Measurements from ENCODE around the gene RPS28. TPM values are rescaled to one million over a fixed set of nuclear protein-coding genes. Genes with fewer than 3 reads are reported as not detected.

The RPS28 gene
- total and polyA plus RNA-seq, 5 donors = 621 to 1,230 (median 996) TPM

DNA sequence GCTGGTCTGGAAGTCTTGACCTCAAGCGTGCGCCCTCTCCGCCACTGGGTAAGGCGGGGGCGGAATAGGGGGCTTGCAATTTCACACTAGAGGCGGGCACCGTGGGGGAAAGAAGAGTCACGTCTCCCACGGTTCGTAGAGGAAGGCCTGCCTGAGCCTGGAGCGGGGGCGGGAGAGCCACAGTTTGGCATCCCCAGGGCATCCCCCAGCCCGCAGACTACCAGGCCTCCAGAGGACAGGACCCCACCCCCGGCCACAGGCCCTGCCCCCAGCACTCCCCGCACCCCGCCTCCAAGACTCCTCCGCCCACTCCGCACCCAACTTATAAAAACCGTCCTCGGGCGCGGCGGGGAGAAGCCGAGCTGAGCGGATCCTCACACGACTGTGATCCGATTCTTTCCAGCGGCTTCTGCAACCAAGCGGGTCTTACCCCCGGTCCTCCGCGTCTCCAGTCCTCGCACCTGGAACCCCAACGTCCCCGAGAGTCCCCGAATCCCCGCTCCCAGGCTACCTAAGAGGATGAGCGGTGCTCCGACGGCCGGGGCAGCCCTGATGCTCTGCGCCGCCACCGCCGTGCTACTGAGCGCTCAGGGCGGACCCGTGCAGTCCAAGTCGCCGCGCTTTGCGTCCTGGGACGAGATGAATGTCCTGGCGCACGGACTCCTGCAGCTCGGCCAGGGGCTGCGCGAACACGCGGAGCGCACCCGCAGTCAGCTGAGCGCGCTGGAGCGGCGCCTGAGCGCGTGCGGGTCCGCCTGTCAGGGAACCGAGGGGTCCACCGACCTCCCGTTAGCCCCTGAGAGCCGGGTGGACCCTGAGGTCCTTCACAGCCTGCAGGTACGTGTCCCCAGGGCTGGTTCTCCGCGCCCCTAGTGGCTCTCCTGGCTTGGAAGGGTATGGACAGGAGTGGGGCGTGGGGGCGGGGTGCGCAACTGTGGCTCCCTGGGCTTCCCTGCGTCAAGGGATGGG is 42.8 kb downstream of the RPS28 start, which contains the start of gene ANGPTL4:
ANGPTL4 (plus strand) TSS at position 353 of the 969 bp plus-strand sequence; CDS start at position 520, 167 bp downstream.
- Histone ChIP-seq H3K27ac (ENCODE audit: low read length) (peak within 1 kb of the TSS; percentile 99), H3K27me3 (ENCODE audit: control insufficient read depth, insufficient read depth) (no peaks in the 10 kb centered on the region), H3K9me3 (ENCODE audit: control insufficient read depth, low read length) (no peaks in the 10 kb centered on the region), H3K4me3 (ENCODE audit: low read length) (peak within 1 kb of the TSS; percentile 80), H3K4me1 (ENCODE audit: control insufficient read depth, insufficient read depth, low read length) (peaks cover 18% of the 10 kb centered on the region)
- under 1% methylated on average over 81 of the region's 81 CpGs for WGBS
- DNase-seq (peak; percentile 90 to 93 (median 91)), ATAC-seq (peak; percentile 70 to 79)
- intact Hi-C loops (cut with DNase I) = loop anchor here in 1 of 4 donors (5.0 kb wide), 1 partner anchor 33 kb away; no protein-coding TSS in a partner anchor

GRCh38 chr19:8366121-8366581 is 44.9 kb downstream of the RPS28 start:
- Histone ChIP-seq H3K27ac (ENCODE audit: low read length) (peak overlapping the region; percentile 10), H3K9me3 (ENCODE audit: control insufficient read depth, low read length) (no peaks in the 10 kb centered on the region), H3K27me3 (ENCODE audit: control insufficient read depth, insufficient read depth) (no peaks in the 10 kb centered on the region), H3K4me1 (ENCODE audit: control insufficient read depth, insufficient read depth, low read length) (peaks cover 23% of the 10 kb centered on the region), H3K4me3 (ENCODE audit: low read length) (no peak overlapping the region)
- WGBS = 92% methylated on average over 11 of the region's 11 CpGs
- ATAC-seq (no peak), DNase-seq (peak in 2 of 3 donors; percentile 35 to 61)
- intact Hi-C loops (cut with DNase I) = no loop called here

GRCh38 chr19:8366961-8367326 is 45.6 kb downstream of the RPS28 start:
- Histone ChIP-seq H3K4me3 (ENCODE audit: low read length) (no peak overlapping the region), H3K4me1 (ENCODE audit: control insufficient read depth, insufficient read depth, low read length) (peaks cover 23% of the 10 kb centered on the region), H3K9me3 (ENCODE audit: control insufficient read depth, low read length) (no peaks in the 10 kb centered on the region), H3K27ac (ENCODE audit: low read length) (peak overlapping the region; percentile 76), H3K27me3 (ENCODE audit: control insufficient read depth, insufficient read depth) (no peaks in the 10 kb centered on the region)
- peak in 1 of 2 donors; percentile 5 for ATAC-seq
- intact Hi-C loops (cut with DNase I) = no loop called here
- WGBS = 41% methylated on average over 13 of the region's 13 CpGs
- peak in 1 of 3 donors; percentile 74 for DNase-seq

- DNase-seq (peak; percentile 95 to 96 (median 96)), ATAC-seq (peak; percentile 69 to 71)
- Histone ChIP-seq H3K27ac (ENCODE audit: low read length) (peak overlapping the region; percentile 77), H3K27me3 (ENCODE audit: control insufficient read depth, insufficient read depth) (no peaks in the 10 kb centered on the region), H3K4me3 (ENCODE audit: low read length) (no peak overlapping the region), H3K9me3 (ENCODE audit: control insufficient read depth, low read length) (no peaks in the 10 kb centered on the region), H3K4me1 (ENCODE audit: control insufficient read depth, insufficient read depth, low read length) (peaks cover 19% of the 10 kb centered on the region)
- intact Hi-C loops (cut with DNase I) = no loop called here
- 20% methylated on average over 23 of the region's 23 CpGs for WGBS
Measured at GRCh38 chr19:8367327-8368001, 46.2 kb downstream of the RPS28 start.

- Histone ChIP-seq H3K4me3 (ENCODE audit: low read length) (no peak overlapping the region), H3K9me3 (ENCODE audit: control insufficient read depth, low read length) (no peaks in the 10 kb centered on the region), H3K4me1 (ENCODE audit: control insufficient read depth, insufficient read depth, low read length) (peaks cover 20% of the 10 kb centered on the region), H3K27ac (ENCODE audit: low read length) (peak overlapping the region; percentile 40), H3K27me3 (ENCODE audit: control insufficient read depth, insufficient read depth) (no peaks in the 10 kb centered on the region)
- ATAC-seq (peak; percentile 56 to 66), DNase-seq (peak in 2 of 3 donors; percentile 69 to 72)
- WGBS = 72% methylated on average over 19 of the region's 19 CpGs
- intact Hi-C loops (cut with DNase I) = no loop called here
Measured at GRCh38 chr19:8370176-8371010, 49.1 kb downstream of the RPS28 start.

- Histone ChIP-seq H3K27ac (ENCODE audit: low read length) (peak overlapping the region; percentile 2), H3K4me1 (ENCODE audit: control insufficient read depth, insufficient read depth, low read length) (peaks cover 19% of the 10 kb centered on the region)
Measured at GRCh38 chr19:8371011-8371804, 49.9 kb downstream of the RPS28 start.

More at GRCh38 chr19:8371011-8371804, 49.9 kb downstream of the RPS28 start:
- Histone ChIP-seq H3K4me3 (ENCODE audit: low read length) (no peak overlapping the region), H3K27me3 (ENCODE audit: control insufficient read depth, insufficient read depth) (no peaks in the 10 kb centered on the region), H3K9me3 (ENCODE audit: control insufficient read depth, low read length) (no peaks in the 10 kb centered on the region)
- peak; percentile 15 to 33 for ATAC-seq
- intact Hi-C loops (cut with DNase I) = no loop called here
- peak in 2 of 3 donors; percentile 51 to 73 for DNase-seq
- 75% methylated on average over 28 of the region's 28 CpGs for WGBS

Other genes starting within 250 kb of the RPS28 start
- gene FBN3, start 171.9 kb upstream of the RPS28 start, total RNA-seq = not detected
- not detected for gene FBN3, start 171.9 kb upstream of the RPS28 start, polyA plus RNA-seq
- gene CERS4, start 112.1 kb upstream of the RPS28 start, total RNA-seq = 10 to 100 TPM; 16.1 to 20.9 (median 18.5) TPM
- gene CERS4, start 112.1 kb upstream of the RPS28 start, polyA plus RNA-seq = 10.2 TPM
- gene CD320, start 13.1 kb upstream of the RPS28 start, total RNA-seq = 10 to 100 TPM; 28.9 to 37.4 (median 32.6) TPM
- gene CD320, start 13.1 kb upstream of the RPS28 start, polyA plus RNA-seq = 44.0 TPM
- 10 to 100 TPM; 64.4 to 90.4 (median 74.0) TPM for gene NDUFA7, start 121 bp upstream of the RPS28 start, total RNA-seq
- gene NDUFA7, start 121 bp upstream of the RPS28 start, polyA plus RNA-seq = 268 TPM
- gene KANK3, start 21.8 kb downstream of the RPS28 start, total RNA-seq = 10 to 100 TPM; 10.1 to 14.0 (median 13.2) TPM
- gene KANK3, start 21.8 kb downstream of the RPS28 start, polyA plus RNA-seq = 12.5 TPM
- 10 to 100 TPM in 1 of 4 donors, 1 to 10 TPM in 3; 5.9 to 89.3 (median 7.8) TPM for gene ANGPTL4, start 42.7 kb downstream of the RPS28 start, total RNA-seq
- gene ANGPTL4, start 42.7 kb downstream of the RPS28 start, polyA plus RNA-seq = 24.1 TPM
- 100 to 1,000 TPM; 145 to 201 (median 158) TPM for gene RAB11B, start 68.9 kb downstream of the RPS28 start, total RNA-seq
- gene RAB11B, start 68.9 kb downstream of the RPS28 start, polyA plus RNA-seq = 157 TPM
- gene MARCHF2, start 91.8 kb downstream of the RPS28 start, total RNA-seq = 100 to 1,000 TPM in 3 of 4 donors, 10 to 100 TPM in 1; 94.2 to 106 (median 104) TPM
- gene MARCHF2, start 91.8 kb downstream of the RPS28 start, polyA plus RNA-seq = 107 TPM
- gene HNRNPM, start 123.5 kb downstream of the RPS28 start, total RNA-seq = 100 to 1,000 TPM; 106 to 128 (median 120) TPM
- 67.9 TPM for gene HNRNPM, start 123.5 kb downstream of the RPS28 start, polyA plus RNA-seq
- gene PRAM1, start 181.1 kb downstream of the RPS28 start, total RNA-seq = 1 to 10 TPM in 2 of 4 donors, under 1 TPM in 2; 0.31 to 3.1 (median 0.99) TPM
- 0.61 TPM for gene PRAM1, start 181.1 kb downstream of the RPS28 start, polyA plus RNA-seq
- 10 to 100 TPM; 13.4 to 16.4 (median 16.1) TPM for gene ZNF414, start 192.7 kb downstream of the RPS28 start, total RNA-seq
- 19.3 TPM for gene ZNF414, start 192.7 kb downstream of the RPS28 start, polyA plus RNA-seq

All from right cardiac atrium (tissue), 5 donors.